ENCODE measurements around the gene CLRN3.

CLRN3 gene

DNA sequence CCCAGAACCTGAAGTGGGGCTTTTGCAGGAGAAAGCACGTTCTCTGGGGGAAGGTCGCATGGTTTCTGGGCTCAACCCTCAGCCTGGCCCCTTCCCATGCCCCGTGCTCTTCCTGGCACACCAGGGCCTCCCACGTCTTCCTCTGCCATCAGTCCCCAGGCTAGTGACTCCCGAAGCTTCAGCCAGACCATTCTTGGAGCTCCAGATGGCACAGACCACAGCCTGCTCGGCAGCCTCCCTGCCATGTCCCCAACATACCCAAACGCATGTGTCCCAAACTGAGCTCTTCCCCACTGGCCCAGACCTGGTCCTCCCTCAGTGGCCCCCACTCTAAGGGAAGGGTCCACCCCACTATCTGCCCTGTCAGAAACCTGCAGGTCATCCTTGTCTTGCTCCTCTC lies 47.0 kb downstream of the CLRN3 start:
- no peak for ATAC-seq
- no peak for DNase-seq

DNA sequence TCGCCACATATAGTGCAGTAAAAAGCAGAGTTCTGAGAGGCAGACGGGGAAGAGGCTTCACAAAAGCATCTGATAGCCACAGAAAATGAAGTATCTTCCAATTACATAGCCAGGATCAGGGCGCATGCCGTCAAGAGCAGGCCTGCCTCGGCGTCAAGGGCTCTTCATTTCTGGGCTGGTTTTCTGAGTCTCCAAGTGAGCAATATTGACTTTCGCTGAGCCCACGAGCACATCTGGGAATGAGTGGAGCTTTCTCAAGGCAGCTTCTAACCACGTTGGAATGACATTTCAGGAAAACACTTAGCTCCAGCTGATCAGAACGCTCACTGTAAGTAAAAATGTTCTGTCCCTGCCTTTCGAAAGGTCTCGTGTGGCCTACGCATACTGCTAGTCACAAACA lies 51.9 kb downstream of the CLRN3 start:
- DNase-seq: no peak
- ATAC-seq: no peak

DNA sequence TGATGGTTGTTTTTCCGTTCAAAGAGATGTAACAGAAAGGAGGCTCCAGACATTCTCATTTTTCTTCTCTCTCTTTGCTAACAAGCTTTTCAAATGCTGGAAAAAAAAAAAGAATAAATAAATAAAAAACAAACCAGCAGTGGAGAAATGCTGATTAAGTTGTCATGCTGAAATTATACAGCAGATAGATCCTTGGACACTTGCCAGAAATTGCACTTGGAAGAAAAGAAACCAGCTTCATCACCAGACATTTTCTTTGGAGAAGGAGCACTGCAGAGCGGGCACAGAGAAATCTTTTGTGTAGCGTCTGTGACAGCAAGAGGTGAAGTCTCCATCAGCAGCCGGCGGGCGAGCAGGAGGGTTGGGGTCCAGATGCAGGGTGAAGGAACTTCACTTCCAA lies 55.8 kb downstream of the CLRN3 start:
- ATAC-seq: no peak

DNA sequence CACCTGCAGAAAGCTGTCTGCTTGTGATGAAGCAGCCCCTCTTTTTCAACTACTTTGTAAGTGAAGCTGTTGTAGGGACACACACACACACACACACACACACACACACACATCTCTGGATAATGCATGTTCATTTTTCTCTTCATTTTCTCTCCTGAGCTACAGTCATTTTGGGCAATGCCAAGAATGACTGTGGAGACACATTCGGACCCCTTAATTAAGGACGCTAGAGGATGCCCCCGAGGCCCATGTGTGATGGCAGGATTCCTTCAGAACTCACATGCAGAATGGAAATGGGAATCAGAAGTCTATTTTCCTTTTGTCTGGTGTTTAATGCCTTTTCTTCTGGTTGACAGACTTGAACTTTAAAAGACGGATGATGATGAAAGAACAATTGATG lies 56.6 kb downstream of the CLRN3 start:
- ATAC-seq (no peak), DNase-seq (no peak)

More for the DNA sequence above, 55.8 kb downstream of the CLRN3 start:
- no peak for DNase-seq

DNA sequence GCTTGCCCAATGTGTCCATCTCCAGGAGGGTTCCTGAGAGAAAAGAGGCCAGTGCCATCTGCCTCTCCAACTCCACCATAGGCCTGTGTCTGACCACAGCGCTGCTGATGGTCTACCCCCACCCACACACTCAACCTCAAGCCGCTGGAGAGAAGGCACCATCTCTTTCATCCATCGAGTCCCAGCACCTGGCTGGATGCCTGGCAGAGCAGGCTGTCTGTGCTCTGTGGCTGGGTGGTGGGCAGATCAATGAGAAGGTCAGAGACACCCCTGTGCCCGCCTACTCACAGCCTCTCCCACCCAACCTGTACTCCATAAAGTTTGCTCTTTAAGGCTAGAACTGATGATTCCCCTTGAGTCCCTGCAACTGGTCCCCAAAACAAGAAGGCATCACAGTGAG lies 58.0 kb downstream of the CLRN3 start:
- peak; percentile 19 for ATAC-seq

DNA sequence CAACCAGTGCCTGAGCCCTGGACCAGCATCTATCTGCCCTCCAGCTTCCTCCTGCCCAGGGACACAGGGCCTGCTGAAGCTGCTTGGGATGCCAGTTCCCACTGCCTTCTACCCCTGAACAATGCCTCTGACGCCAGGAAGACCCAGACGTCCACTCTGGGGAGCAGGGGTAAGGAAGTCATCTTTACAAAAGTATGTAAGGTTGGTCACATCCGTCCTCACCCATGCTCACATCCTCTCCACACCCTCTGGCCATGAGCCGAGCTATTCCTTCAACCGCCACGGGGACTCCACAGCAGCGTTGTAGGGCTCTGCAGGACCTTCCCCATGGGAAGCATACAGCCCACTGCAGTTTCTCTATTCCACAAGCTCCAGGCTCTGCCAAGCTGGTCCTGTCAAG lies 58.5 kb downstream of the CLRN3 start:
- no peak for DNase-seq

More for the DNA sequence above, 58.0 kb downstream of the CLRN3 start:
- DNase-seq: no peak

DNA sequence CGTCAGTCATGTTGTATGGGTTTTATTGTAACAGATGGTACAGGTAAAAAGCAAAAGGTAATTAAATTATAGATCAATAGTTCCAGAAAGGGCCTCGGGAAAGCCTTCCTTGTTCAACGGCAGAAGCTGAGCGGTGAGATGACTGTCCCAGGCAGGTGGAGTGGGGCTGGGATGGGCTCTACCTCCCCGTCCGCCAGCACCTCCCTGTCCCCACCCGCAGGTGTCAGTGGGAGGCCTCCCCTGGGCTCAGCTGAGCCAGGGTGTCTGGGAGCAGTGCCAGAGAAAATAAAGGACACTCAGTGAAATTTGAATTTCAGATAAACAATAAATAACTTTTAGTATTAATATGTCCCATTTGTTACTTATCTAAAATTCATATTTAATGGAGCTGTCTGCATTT lies 58.9 kb downstream of the CLRN3 start:
- no peak for ATAC-seq
- DNase-seq: no peak

More for the DNA sequence above, 58.5 kb downstream of the CLRN3 start:
- ATAC-seq: no peak

DNA sequence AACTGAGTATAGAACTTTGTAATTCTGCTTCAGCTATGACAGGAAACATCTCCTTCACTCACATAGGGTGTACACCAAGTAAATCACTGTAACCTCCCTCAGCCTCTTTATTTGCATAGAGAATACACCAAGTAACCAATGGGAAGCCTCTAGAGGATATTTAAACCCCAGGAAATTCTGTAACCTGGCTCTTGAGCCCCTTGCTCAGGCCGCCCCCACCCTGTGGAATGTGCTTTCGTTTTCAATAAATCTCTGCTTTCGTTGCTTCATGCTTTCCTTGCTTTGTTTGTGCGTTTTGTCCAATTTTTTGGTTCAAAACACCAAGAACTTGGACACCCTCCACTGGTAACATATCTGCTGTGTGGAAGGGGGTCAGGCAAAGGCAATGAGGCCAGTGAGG lies 60.2 kb downstream of the CLRN3 start:
- DNase-seq (no peak), ATAC-seq (no peak)

DNA sequence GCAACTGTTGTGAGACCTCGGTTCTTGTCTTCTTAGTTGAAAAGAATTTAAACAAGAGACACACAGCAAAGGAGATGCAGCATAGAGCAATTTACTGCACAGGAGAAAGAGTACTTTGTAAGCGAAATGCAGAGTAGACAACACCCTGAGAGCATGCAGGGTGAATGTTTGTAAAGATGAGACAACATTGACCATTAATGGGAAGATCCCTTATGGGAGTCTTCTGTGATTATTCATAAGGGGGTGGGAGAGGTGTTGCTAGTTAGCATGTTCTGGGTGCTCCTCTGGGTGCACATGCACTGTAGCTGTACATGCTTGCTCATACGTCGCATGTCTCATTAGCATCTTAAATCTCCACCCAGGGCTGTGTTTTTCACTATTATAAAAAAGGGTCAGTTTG lies 62.3 kb downstream of the CLRN3 start:
- no peak for DNase-seq
- no peak for ATAC-seq
